CD4-positive, alpha-beta T cell treated with Interleukin-2 at 100 ng/mL for 4 hours (primary cell): Measurements from ENCODE around the gene HSPA1L.
"Not testable (repeated sequence)": the region's sequence is repeated elsewhere in the genome, so short reads cannot be mapped to it uniquely, and the experiment has no call there.

Experiments
- DNase-seq: peaks from one replicate; pipeline ENCODE4 v3.0.0-alpha.2; 2020; ENCODE audit warnings: low spot score

The HSPA1L gene

GRCh38 chr6:31813465-31813849 is 1.6 kb downstream of the HSPA1L start:
- DNase-seq: no peak

GRCh38 chr6:31811645-31812044 is 3.4 kb downstream of the HSPA1L start:
- no peak for DNase-seq

- DNase-seq: not testable (repeated sequence)
These were observed 6.5 kb downstream of the HSPA1L start for GRCh38 chr6:31808599-31808998.

GRCh38 chr6:31806470-31807272 is 8.4 kb downstream of the HSPA1L start, which contains the start of gene LSM2:
Gene LSM2 (minus strand): TSS chr6:31806966. CDS start chr6:31806757, 209 bp downstream.
- DNase-seq: peak; percentile 97

GRCh38 chr6:31805939-31806469 is 9.1 kb downstream of the HSPA1L start:
- no peak for DNase-seq

GRCh38 chr6:31801031-31801927 is 13.8 kb downstream of the HSPA1L start:
- not testable (repeated sequence) for DNase-seq

- DNase-seq: no peak
These were observed 15.3 kb downstream of the HSPA1L start for GRCh38 chr6:31799781-31800180.

- peak; percentile 54 for DNase-seq
These were observed 17.5 kb downstream of the HSPA1L start for GRCh38 chr6:31797588-31797987.

- DNase-seq: no peak
These were observed 18.1 kb downstream of the HSPA1L start for GRCh38 chr6:31796993-31797385.

- peak; percentile 85 for DNase-seq
These were observed 19.3 kb downstream of the HSPA1L start, which contains the start of gene VARS1 for GRCh38 chr6:31795616-31796298. Gene VARS1 (minus strand): TSS chr6:31795752. CDS start chr6:31795217, 535 bp downstream.

- DNase-seq: no peak
These were observed 20.0 kb downstream of the HSPA1L start for GRCh38 chr6:31794866-31795615.

GRCh38 chr6:31794294-31794865 is 20.7 kb downstream of the HSPA1L start:
- no peak for DNase-seq

GRCh38 chr6:31793927-31794245 is 21.2 kb downstream of the HSPA1L start:
- not testable (repeated sequence) for DNase-seq

- no peak for DNase-seq
These were observed 22.3 kb downstream of the HSPA1L start for GRCh38 chr6:31792761-31793171.

- DNase-seq: no peak
These were observed 23.1 kb downstream of the HSPA1L start for GRCh38 chr6:31792090-31792374.

- no peak for DNase-seq
These were observed 23.6 kb downstream of the HSPA1L start for GRCh38 chr6:31791324-31792089.

- DNase-seq: no peak
These were observed 29.6 kb downstream of the HSPA1L start for GRCh38 chr6:31785475-31785874.

- no peak for DNase-seq
These were observed 30.8 kb downstream of the HSPA1L start for GRCh38 chr6:31784098-31784925.

GRCh38 chr6:31782126-31782855 is 32.8 kb downstream of the HSPA1L start:
- no peak for DNase-seq
